AG04449 (cell line): ENCODE data around the gene SLIT1.

Experiments used
- CTCF ChIA-PET: fragments of 350-600 bp; formaldehyde crosslinking; extraction: SDS; loops from one replicate; lab custom pipeline; 2021; ENCODE audit warnings: antibody characterized with exemption; lab: Yijun Ruan, JAX
- POLR2A ChIA-PET: fragments of 400-600, 350-600 bp; formaldehyde crosslinking; extraction: SDS; loops from one replicate; lab custom pipeline; 2020; ENCODE audit warnings: antibody characterized with exemption, inconsistent platforms; lab: Yijun Ruan, JAX
- DNase-seq: peaks from one replicate; pipeline ENCODE4 v3.0.0-alpha.2; 2010; ENCODE audit warnings: low read depth, low spot score
- H3K4me3 ChIP-seq: 2 replicates; pipeline ENCODE4 v1.5.1; 2011; ENCODE audit warnings: low read depth, mild to moderate bottlenecking, control low read depth, low read length
- CTCF ChIP-seq: IDR thresholded peaks from one replicate; pipeline ENCODE4 v1.5.1; 2011; ENCODE audit warnings: mild to moderate bottlenecking, moderate library complexity, low read length, control low read depth, inconsistent platforms; ENCODE audit not compliant: insufficient read depth; ENCODE audit errors: missing control alignments

Gene SLIT1

DNA sequence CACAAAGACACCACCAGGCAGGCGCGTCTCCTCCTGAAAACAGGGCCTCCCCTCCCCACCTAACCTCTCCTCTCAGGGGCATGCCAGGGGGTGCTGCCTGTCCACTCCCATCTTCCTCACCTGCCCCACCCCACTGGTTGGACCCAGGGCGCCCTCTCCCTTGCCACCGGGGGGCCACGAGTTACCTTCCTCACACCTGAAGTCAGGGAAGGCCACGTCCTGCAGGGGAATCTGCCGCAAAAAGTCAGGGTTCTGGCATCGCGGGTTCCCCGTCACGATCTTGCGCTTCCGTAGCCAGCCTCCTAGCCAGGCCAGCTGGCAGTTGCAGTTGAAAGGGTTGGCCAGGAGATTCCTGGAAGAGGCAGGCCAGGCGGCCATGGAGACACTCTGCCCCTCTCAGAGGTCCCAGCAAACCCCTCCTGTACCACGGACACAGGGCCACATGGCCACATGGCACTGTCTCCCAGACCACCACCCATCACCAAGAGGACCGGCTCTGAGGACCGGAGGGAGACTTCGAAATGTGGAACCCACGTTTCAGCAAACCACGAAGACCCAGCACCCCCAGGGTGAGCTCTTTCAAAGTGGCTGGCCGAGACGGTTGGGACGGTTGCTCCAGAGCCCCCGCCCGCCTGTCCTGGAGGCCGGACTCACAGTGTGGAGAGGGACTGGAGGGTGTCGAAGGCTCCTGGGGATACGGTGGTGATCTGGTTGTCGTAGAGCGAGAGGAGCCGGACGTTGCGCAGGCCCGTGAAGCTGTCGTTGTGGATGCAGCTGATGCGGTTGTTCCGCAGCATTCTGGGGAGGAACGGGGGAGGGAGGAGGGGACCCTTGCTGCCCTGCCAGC is 142.8 kb downstream of the SLIT1 start:
- no peak for DNase-seq
- ChIA-PET POLR2A (no interaction called here), CTCF (interaction anchor here (1.0 kb wide), 1 partner anchor 169 kb away, joined by 3 read pairs; no protein-coding TSS in a partner anchor)
- no peak overlapping the region for H3K4me3 ChIP-seq
- no peak for TF ChIP-seq CTCF

DNA sequence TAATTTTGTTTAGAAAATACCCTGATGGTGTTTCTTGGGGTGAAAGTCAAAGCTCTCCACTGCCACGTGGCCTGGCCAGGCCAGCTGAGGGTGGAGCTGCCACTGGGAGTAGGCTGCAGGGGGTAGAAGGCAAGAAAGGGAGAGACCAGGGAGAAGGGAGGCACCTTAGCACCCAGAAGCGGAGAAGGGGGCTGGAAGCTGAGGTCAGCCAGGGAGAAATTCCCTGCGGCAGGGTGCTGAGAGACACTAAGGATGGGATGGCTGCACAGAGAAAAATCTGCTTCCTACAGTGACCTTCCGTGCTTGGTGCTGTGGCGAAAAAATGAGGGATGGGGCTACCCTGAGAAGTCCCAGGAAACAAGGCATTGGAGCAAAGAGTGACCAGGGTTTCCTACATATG is 143.7 kb downstream of the SLIT1 start:
- H3K4me3 ChIP-seq = no peak overlapping the region
- no peak for TF ChIP-seq CTCF
- ChIA-PET CTCF (interaction anchor here (0.7 to 10.6 kb wide), 3 partner anchors 15 to 1574 kb away, joined by 3 to 153 read pairs (median 6); no protein-coding TSS in a partner anchor), POLR2A (no interaction called here)
- no peak for DNase-seq

- no peak for TF ChIP-seq CTCF
- POLR2A ChIA-PET = no interaction called here
- CTCF ChIA-PET = interaction anchor here (2.3 to 10.6 kb wide), 2 partner anchors 14 to 169 kb away, joined by 6 to 153 read pairs; no protein-coding TSS in a partner anchor
- DNase-seq = no peak
- no peak overlapping the region for H3K4me3 ChIP-seq
These were observed 145.1 kb downstream of the SLIT1 start for GRCh38 chr10:97040706-97041105.

DNA sequence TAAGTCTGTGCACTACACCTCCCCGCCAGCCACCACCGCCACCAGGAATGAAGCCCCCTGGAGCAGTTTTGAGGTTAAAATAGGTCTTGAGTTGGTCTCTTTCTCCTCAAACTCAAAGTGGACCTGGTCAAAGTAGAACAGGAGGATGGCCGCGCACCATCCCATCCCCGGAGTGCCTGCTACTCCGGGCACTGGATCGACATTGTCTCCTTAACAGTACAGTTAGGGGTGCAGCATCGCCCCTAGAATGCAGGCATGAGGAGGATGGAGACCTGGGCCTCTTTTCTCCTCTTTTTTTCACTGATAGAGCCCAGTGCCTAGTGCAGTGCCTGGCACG is 145.5 kb downstream of the SLIT1 start:
- H3K4me3 ChIP-seq = no peak overlapping the region
- ChIA-PET POLR2A (no interaction called here), CTCF (interaction anchor here (1.2 to 10.6 kb wide), 3 partner anchors 13 to 169 kb away, joined by 3 to 153 read pairs (median 6); no protein-coding TSS in a partner anchor)
- no peak for TF ChIP-seq CTCF
- no peak for DNase-seq

DNA sequence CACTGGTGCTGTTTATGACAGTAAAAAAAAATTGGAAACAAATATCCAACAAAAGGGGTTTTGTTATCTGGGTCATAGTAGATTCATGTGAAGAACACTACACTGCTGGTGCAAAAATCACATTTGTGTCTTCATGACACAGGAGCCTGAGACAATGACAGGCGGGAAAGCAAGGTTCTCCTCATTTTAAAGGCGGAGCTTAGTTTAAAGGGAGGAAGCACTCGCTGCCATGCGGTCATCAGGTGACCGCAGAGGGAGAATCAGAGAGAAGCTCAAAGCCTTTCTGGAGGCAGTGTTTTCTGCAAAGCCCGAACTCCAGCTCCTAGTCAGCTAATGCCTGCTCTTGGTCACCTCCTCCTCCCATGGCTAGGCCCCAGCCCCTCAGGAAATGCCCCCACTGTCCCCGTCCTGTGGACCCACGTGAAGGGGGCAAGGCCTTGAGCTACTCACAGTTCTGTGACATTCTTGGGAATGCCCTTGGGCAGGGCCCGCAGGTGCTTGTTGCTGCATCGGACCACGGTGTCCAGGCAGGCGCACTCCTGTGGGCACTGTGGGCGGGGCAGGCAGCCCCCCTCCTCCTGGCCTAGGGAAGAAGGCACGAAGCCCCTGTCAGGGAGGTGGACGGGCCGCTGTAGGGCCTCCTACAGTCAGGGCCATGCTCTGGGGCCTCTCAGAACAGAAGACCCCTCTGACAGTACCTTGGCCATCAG is 146.1 kb downstream of the SLIT1 start:
- DNase-seq = no peak
- ChIA-PET POLR2A (no interaction called here), CTCF (interaction anchor here (0.9 to 10.6 kb wide), 7 partner anchors 13 to 239 kb away, joined by 3 to 153 read pairs (median 3); no protein-coding TSS in a partner anchor)
- no peak overlapping the region for H3K4me3 ChIP-seq
- TF ChIP-seq CTCF = no peak

- POLR2A ChIA-PET = no interaction called here
- CTCF ChIA-PET = interaction anchor here (0.9 to 10.6 kb wide), 17 partner anchors 9 to 643 kb away, joined by 3 to 153 read pairs (median 8); no protein-coding TSS in a partner anchor
These were observed 147.1 kb downstream of the SLIT1 start for GRCh38 chr10:97038688-97039087.

More at GRCh38 chr10:97038688-97039087, 147.1 kb downstream of the SLIT1 start:
- no peak overlapping the region for H3K4me3 ChIP-seq
- TF ChIP-seq CTCF = no peak
- DNase-seq = no peak
